GM12892 (cell line): ENCODE measurements around the gene TMEM213.

Experiments used
- POLR2A ChIP-seq: IDR thresholded peaks from 2 replicates; pipeline ENCODE4 v1.6.1; 2011; ENCODE audit warnings: low read depth, low read length, control low read depth
- POLR2AphosphoS5 ChIP-seq: IDR thresholded peaks from 2 replicates; pipeline ENCODE4 v1.6.1; 2011; ENCODE audit warnings: low read depth, low read length, control low read depth
- TAF1 ChIP-seq: IDR thresholded peaks from 2 replicates; pipeline ENCODE4 v1.6.1; 2011; ENCODE audit warnings: low read depth, mild to moderate bottlenecking, control low read depth, low read length, borderline replicate concordance

GRCh38 chr7:138816650-138817049 lies 18.9 kb downstream of the TMEM213 start:
- TF ChIP-seq POLR2A (no peak), POLR2AphosphoS5 (no peak), TAF1 (no peak)
